AG09319 (cell line): ENCODE data around the gene PPP4R3B.

Experiments used
- DNase-seq: peaks from one replicate; pipeline ENCODE4 v3.0.0-alpha.2; 2010; ENCODE audit warnings: low read depth; ENCODE audit errors: extremely low read depth
- CTCF ChIP-seq: IDR thresholded peaks from 2 replicates; pipeline ENCODE4 v1.5.1; 2011; ENCODE audit warnings: low read depth, mild to moderate bottlenecking, inconsistent platforms, low read length, moderate library complexity

Gene PPP4R3B

GRCh38 chr2:55620123-55620779 is 2.8 kb upstream of the PPP4R3B start:
- peak; percentile 8; the same call in 1 of the 2 replicates for TF ChIP-seq CTCF
- no peak for DNase-seq

DNA sequence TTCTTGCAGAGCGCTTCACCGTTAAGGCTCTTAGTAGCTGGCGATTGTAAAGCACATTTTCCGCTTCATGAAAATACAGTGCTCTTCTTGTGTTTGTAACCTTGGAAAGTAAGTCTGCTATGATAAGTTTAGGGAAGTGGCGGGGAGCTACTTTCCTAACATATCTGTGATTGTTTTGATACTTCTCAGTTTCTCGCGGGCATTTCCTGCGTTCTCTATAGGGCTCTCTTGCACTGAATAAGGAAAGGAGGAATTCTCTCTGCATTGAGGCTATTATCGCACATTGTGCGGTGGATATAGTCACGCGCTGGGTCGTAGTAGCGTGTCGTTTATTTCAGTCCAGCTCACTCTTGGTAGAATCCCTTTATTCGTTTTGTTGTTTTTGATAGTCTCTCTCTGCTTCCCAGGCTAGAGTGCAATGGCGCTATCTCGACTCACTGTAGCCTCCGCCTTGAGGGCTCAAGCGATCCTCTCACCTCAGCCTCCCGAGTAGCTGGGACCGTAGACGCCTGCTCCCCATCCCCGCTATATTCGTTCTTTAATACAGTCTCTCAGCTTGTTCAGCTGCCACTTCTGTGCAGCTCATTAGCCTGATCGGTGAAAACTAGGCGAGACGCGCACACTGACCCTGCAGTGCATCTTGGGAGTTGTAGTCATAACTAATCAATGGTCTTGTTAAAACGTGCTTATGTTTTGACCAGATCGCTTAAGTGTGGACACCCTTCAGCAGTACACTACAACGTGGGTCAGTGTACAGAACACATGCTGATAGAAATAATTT is 1.0 kb upstream of the PPP4R3B start:
- TF ChIP-seq CTCF, result no peak; the same call in 1 of the 2 replicates
- peak; percentile 5 for DNase-seq

- no peak for TF ChIP-seq CTCF
- DNase-seq, result no peak
Observed at GRCh38 chr2:55618025-55618274, 528 bp upstream of the PPP4R3B start.

GRCh38 chr2:55616551-55617174 is 759 bp downstream of the PPP4R3B start:
- no peak for TF ChIP-seq CTCF
- peak; percentile 18 for DNase-seq

GRCh38 chr2:55611997-55612396 is 5.4 kb downstream of the PPP4R3B start:
- DNase-seq, result no peak
- no peak for TF ChIP-seq CTCF

DNA sequence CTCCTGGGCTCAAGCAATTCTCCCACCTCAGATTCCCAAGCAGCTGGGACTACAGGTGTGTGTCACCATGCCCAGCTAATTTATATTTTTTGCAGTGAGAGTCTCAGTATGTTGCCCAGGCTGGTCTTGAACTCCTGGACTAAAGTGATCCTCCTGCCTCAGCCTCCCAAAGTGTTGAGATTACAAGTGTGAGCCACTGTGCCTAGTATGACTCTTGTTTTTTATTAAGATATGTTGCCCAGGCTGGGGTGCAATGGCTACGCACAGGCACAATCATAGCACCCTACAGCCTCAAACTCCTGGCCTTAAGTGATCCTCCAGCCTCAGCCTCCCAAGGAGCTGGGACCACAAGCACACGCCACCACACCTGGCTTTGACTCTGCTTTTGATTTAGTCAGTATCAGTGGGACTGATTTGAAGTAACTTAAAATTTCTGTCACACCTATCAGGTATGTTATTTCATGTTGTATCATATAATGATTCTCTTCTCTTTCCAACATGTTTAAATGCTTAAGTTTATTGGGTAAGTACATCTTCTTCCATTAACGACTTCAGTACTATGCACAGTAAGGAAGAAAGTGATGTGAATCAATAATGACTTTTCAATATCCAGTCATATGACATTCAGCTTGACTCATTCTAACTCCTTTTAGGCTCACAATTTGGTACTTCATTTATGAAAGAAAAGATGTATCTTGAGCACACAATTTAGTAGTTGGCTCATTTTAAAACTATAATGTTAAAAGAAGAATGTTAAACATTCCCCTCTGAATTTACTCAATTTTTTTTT is 6.3 kb downstream of the PPP4R3B start:
- TF ChIP-seq CTCF, result no peak
- no peak for DNase-seq
